GM21737 (cell line): ENCODE data around the gene C9orf153.
A peak's percentile ranks its signal among the peaks of the same experiment; 100 is the strongest.

Source experiments
- ATAC-seq: cut with Tn5 transposase; IDR thresholded peaks from one replicate; pipeline ENCODE4 v1.9.1; 2021; ENCODE audit warnings: mild to moderate bottlenecking, moderate library complexity; ENCODE audit not compliant: unreplicated experiment

Gene C9orf153

DNA sequence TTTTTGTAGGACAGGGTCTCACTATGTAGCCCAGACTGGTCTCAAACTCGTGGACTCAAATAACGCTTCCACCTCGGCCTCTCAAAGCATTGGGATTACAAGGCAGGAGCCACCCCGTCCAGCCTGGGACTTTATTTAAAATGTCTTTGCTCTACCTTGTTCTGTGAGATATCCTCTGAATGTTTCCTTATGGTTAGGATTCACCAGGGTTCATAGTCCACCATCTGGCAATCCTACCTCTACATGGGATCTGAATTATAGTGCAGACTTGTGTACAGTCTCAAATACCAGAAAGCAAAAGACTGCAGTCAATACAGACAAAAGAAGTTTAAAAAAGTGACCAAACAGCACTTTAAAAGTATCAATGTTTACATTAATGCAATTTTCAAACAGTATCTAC lies 12.8 kb upstream of the C9orf153 start:
- no peak for ATAC-seq

DNA sequence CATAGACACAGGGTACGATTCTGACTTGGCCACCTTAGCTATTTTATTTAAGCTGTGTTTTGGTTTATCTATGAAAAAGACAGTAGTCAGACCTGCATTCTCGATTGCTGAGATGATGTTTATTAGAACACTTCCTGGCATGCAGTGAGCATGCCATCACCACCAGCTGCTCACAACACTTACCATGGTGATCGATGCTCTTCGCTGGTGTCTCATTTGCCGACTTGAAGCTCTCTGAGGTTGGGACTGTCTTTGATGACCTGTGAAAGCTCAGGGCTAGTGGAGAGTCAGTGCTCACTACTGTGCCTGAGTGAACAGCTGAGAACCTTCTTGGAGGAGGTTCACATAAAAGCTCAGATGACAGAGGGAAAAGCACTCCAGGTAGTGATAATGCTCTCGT lies 4.4 kb upstream of the C9orf153 start:
- no peak for ATAC-seq

DNA sequence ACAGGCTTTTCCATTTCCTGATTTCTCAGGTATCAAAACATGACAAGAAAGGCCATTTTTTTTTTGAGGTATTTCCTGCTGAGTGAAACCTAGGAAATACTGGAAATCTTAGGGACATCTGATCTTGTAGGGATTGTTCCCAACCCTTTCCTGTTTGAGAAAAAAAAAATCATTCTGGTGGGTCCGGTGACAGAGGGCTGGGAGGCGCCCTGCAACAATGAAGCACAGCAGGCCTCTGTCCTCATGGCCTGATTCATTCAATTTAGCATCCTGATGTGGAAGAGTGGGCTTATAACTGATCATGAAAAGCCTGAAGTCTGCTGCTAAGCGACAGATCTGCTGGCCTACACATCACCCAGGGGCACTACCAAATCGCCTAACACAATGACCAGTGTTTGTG lies 3.0 kb upstream of the C9orf153 start:
- ATAC-seq = no peak

DNA sequence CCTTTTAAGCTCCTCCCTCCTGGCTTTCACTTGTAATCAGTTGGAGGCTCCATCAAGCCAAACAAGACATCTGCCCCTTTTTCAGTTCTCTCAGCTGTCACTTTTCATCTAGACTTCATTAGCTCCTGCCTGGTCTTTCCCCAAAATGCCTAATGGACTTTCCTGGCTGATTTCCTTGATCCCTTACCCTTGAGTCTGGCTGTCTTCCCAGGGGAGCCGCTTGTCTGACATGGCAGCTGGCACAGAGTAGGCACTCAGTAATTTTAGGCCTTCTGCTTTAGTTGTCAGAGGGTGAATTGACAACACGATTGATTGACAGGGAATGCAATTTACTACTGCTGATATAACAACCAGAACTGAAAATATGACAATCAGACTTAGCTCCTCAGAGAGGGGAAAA lies 2.1 kb downstream of the C9orf153 start:
- ATAC-seq = no peak

DNA sequence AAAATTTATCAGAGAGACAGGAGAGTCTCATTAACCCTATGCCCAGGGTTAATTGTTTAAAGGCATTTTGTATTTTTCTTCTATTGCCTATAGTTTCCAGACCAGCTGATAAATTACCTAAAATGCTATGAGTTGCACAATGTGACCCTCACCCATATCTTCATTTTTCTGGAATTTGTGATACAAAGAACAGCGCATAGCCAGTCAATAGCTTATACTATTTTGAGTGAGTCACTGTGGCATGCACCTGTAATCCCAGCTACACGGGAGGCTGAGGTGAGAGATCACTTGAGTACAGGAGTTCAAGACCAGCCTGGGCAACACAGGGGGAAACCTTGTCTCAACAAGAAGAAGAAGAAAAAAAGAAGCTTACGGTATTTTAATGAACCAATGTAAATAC lies 2.8 kb downstream of the C9orf153 start:
- no peak for ATAC-seq

DNA sequence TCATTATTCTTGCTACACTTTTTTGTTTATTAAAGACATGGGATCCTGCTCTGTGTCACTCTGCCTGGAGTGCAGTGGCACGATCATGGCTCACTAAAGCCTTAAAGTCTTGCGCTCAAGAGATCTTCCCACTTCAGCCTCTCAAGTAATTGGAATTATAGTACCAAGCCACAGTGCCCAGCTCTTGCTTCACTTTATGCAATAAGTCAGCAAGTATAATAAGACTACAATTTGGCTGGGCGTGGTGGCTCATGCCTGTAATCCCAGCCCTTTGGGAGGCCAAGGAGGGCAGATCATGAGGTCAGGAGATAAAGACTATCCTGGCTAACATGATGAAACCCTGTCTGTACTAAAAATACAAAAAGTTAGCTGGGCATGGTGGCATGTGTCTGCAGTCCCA lies 5.9 kb downstream of the C9orf153 start:
- no peak for ATAC-seq

DNA sequence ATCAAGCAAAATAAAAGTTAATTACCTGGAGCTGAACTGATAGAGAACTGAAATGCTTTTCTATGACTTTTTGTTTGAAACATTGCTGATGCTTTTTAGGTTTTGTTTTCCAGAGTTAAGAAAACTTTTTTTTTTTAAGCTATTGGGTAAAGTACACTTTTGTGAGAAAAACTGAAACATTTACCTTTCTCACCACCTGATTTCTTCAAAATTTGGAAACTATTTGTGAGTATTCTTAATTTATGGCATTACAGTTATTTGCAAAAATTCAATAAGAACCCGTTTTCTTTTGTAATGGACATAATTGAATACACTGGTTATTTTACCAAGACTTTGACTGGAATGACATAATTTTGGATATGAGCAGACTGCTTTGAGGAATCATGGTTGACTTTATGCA lies 6.6 kb downstream of the C9orf153 start:
- ATAC-seq = no peak

DNA sequence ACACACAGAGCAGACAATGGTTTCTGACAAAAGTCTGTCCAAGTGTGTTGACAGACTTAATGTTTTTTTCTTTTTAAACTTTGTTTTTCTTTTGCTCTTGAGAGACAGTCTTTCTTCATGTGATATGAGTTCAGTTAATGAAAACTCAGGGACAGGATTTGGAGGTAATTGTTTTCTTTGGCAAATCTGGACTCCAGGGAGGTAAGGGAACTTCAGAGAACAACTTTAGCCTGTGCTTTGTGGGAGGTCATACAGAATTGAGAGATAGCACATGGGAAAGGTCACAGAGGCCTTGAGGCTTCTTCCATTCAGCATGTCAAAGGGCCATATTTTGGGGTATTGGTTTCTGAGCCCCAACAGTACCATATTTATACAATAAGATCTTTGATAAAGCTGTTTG lies 9.3 kb downstream of the C9orf153 start:
- ATAC-seq = no peak

DNA sequence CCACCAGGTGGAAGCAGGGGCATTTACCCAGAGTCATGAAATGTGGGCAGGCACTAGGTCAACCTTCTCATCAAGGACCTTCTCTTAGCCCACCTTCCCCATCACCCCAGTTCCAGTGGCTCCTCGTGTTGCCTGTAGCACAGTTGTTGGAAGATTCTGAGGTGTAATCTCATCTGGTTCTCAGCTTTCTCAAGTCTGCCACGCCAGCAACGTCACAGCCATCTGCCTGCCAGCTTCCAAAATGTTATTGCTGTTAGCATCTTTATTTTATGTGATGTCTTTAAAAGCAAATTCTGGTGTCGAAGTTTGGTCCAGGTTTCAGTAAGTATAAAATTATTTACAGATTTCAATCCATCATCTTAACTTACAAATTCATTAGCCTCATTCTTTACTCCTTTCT lies 10.7 kb downstream of the C9orf153 start:
- no peak for ATAC-seq

DNA sequence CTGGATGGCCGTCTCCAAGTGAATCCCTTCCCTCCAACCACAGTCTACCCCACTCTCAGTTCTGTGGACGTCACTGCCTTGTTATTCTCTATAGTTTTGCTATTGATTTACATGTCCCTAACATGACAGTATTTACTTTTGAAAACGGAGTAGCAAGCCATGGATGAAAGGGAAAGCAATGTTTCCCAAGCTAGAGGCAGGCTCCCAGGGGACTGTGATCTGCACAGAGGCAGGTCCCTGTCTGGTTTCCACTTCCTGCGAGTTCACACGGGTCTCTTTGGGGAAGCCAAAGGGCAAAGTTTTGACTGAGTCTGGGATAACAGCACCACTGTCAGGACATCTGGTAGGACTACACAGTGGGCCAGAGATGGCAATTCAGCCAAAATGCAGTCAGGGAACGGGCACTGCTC lies 12.7 kb downstream of the C9orf153 start:
- peak; percentile 93 for ATAC-seq

DNA sequence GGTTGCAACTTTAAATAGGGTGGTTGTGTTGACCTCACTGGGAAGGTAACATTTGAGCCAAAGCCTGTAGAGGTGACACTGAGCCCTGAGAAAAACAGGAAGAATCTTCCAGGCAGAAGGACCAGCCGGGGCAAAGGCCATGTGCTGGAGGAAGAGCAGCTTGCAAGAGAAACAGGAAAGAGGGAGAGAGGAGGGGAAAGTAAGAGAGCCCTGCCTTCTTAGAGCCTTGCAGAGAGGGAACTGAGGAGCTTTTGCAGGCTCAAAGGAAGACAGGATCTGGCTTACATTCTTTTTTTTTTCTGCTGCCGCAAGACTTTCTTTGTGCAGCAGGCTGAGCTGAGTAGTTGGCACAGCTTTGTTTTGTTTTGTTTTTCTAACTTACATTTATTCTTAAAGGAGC lies 17.4 kb downstream of the C9orf153 start:
- no peak for ATAC-seq

DNA sequence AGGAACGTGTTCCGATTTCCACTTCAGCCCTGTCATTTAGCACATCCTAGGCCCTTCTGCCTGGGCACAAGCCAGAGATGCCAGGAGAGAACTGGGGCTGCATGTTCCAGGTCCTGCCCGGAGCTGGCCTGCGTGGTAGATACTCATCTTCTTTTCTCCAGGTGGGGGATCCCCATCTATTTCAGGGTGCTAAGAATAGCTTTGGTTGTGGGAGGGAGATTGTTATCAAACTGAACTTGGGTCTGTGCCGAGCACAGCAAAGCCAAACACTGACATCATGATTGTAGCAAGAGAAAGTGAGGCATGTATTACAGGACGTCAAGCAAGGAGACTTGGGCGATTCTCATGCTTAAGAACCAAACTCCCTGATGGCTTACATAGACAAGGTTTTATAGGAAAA lies 18.2 kb downstream of the C9orf153 start:
- no peak for ATAC-seq

DNA sequence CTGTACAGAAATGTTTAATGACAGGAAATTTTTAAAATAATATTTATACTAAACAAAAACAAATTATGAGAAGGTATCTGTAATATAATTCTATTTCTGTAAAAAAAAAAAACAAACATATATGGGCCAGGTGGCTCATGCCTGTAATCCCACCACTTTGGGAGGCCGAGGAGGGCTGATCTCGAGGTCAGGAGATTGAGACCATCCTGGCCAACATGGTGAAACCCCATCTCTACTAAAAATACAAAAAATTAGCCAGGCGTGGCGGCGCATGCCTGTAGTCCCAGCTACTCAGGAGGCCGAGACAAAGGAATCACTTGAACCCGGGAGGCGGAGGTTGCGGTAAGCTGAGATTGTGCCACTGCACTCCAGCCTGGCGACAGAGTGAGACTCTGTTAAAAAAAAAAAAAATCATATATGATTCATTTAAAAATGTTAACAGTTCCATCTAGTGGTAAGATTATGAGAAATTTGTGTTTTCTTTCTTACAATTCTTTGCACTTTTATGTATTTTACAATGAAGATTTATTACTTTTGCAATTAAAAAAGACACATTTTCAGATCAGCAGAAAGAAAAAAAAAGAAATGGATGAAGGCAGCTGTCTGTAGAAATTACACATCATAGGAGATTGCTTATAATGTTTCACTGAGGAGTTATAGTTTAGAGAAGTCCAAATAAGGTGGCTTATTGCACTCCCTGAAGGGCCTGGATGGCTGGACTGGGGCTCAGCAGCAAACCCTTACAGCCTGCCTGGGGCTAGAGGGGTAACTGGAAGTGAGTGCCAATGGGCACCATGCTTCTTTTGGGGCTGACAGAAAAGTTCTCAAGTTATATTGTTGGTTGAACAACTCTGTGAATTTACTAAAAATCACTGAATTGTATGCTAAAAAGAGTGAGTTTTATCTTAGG lies 20.3 kb downstream of the C9orf153 start:
- ATAC-seq = no peak

DNA sequence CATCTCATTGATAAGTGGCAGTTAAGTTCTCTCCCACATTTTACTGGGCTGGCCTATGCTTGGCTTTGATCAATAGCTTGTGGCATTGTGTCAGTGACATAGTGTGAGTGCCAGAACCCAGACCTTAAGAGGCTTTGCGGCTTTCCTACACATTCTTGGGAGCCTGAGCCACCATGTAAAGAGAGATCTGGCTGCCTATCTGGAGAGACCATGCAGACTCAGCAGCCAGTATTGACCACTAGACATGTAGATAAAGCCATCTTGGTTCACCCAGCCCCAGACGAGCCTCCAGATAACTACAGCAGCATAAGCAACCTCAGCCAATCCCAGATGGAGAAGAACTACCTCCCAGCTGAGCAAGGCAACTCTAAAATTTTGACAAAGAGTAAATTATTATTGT lies 28.6 kb downstream of the C9orf153 start:
- no peak for ATAC-seq

DNA sequence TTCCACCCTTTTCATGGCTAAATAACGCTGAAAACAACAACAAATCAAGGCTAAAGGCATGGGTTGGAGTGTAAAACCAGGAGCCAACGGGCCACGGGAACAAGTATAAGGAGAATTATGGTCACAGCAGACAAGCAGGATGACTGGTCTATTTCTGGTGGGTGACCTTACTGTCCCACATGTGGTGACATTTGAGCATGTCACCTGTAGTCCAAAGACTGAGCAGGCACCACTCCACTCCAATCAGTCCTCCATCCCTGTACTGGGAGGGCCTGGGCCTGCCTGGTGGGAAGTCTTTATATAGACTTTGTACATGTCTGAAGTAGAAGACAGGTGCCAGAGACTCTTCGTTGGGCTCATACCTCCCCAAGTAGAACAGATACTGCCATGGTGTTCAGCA lies 36.8 kb downstream of the C9orf153 start:
- no peak for ATAC-seq

DNA sequence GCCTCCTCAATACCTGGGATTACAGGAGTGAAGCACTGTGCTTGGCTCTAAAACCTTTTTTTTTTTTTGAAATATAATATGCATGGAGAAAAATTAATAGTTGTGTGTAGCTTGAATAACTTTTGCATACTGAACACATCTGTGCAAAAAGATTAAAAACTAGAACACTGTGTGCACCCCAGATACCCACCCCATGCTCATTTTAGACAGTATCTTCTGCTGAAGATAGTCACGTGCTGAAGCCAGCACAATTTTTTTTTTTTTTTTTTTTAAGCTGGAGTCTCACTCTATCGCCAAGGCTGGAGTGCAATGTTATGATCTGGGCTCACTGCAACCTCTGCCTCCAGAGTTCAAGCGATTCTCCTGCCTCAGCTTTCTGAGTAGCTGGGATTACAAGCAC lies 39.9 kb downstream of the C9orf153 start:
- no peak for ATAC-seq

DNA sequence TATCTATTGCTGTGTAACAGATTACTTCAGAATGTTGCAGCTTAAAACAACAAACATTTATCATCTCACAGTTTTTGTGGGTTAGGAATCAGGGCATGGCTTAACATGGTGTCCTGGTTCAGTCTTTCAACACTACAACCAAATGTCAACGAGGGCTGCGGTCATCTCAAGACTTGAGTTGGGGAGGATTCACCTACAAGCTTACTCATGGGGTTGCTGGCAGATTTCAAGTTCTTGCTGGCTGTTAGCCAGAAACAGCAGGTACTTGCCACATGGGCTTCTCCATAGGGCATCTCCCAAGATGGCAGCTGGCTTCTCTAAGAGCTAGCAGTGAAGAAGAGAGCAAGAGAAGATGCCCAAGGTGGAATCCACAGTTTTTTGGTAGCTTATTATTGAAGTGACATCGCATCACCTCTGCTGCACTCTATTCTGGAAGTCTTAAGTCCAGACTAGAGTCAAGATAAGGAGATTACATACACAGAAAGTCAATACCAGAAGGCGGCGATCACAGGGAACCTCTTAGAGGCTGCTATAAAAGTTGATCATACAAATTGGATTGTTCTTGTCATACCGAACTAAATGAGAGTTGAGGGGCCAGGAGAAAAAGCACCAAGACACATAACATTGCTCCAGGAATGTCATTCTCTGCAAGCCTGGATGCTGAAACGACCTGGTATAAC lies 42.2 kb downstream of the C9orf153 start:
- ATAC-seq = no peak

DNA sequence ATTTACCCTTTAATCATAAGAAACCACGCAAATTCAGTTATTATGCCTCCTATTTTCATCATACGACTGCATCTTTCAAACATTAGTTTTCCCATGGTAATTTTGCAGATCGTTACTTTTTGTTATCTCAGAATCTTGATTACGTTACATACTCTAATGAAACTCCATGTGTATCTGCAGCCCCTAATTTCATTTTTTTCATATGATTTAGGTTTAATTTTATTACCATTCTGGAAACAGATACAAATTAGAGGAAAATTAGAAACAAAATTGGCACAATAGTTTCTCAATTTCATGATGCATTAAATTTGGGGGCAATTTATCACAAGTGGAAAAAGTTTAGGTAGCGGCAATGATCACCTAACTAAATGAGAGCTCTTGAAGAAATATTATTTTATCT lies 52.3 kb downstream of the C9orf153 start:
- no peak for ATAC-seq

DNA sequence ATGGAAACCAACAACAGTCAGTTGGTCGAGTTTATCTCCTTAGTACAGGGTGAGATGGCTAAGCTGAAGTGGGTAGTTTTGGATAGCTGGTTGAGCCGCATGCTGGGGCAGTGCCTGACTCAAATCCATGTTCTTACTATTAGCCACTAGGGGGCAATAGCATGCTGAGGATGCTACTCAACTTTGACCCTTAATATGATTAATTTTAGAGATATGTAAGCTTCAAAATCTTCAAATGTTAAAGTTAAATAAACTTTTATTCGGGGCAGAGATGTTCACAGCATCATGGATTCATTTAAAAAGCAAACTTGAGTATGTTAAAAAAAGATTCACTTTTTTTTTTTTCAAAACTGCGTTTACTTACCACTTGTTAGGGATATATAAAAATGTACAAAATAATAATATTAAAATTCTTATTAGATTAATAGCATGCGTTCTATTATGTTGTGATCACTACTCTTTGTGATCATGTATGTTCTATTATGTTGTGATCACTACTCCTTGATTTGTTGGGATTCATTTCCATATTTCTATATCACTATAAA lies 57.0 kb downstream of the C9orf153 start:
- peak; percentile 76 for ATAC-seq

DNA sequence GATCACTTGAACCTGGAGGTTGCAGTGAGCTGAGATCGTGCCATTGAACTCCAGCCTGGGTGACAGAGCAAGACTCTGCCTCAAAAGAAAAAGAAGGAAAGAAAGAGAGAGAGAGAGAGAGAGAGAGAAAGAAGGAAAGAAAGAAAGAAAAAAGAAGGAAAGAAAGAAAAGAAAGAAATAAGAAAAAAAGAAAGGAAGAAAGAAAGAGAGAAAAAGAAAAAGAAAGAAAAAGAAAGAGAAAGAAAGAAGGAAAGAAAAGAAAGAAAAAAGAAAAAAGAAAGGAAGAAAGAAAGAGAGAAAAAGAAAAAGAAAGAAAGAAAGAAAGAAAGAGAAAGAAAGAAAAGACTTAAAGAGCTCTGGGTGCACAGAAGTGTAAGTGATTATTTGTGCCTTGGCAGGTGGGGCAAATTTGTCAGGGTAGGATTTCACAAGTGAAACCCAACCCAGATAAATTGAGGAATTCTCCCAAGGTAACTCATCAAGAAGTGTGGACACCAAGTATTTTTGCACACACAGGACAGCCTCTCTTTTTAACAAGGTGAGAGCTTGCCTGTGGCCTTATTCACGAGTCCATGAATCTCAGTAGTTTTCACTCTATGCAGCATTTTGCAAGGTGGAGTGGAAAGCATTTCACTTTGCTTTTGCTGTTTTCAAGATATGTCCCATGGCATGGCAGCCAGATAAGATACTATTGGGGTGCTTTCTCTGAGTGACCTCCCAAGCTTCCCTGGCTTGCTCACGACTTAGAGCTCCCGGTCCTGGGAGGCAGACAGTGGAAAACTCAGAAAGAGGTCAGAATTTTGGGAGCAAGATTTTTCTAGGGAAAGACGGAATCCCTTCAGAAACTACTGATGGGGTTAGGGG lies 57.8 kb downstream of the C9orf153 start:
- no peak for ATAC-seq

DNA sequence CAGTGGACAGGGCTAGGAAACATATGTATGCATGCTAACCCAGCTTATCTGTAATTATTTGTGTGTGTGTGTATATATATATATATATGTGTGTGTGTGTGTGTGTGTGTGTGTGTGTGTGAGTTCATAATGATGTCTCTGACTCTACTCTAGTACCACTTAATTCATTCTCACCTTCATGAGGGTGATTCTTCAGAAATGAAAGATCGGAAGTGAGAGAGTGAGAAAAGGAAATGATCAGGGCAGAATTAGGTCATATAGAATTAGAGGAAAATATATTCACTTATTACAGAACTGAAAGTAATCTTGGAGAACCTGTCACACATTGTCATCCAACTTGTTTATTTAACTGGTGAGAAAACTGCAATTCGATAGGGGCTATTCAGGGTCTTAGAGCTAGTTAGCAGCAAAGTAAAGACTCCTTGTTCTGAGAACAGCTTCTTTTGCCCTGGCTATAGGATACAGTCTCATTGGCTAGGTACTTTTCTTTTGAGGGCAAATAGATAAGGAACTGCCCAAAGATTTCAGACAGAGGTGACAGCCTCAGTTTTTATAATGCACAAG lies 58.8 kb downstream of the C9orf153 start:
- no peak for ATAC-seq
